HG03159 (cell line): ENCODE results near the gene PRRG4.
A peak's percentile ranks its signal among the peaks of the same experiment; 100 is the strongest.
"Not testable (repeated sequence)": the region's sequence is repeated elsewhere in the genome, so short reads cannot be mapped to it uniquely, and the experiment has no call there.

Experiments
- ATAC-seq: cut with Tn5 transposase; IDR thresholded peaks from one replicate; pipeline ENCODE4 v1.9.1; 2021; ENCODE audit warnings: mild to moderate bottlenecking, moderate library complexity; ENCODE audit not compliant: unreplicated experiment

The PRRG4 gene

DNA sequence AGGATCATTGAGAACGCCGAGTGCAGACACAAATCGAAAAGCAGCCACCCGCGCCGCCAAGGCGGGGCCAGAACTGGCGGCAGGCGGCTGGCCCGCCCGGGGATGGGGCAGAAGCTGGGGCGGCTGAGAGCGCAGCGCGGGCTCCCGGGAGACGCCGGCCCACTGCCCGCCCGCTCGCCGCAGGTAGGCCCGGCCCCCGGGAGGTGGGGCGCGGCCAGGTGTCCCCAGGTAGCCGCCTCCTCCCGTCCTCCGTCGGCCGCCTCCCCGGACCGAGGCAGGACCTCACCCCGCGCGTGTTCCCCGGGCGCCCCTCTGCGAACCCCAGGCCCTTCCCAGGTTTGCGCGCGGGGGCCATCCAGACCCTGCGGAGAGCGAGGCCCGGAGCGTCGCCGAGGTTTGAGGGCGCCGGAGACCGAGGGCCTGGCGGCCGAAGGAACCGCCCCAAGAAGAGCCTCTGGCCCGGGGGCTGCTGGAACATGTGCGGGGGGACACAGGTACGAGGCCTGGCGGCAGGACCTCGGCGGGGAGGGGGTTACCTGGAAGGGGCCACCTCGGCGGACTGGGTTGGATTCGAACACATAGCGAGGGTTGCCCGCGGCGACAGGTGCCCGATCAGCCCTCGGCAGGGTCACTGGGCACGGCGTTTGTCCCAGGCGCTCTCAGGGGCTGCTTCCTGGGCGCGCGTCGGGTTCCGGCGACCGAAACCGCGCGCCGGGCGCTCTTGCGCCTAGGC lies at the start of gene PRRG4:
TSS of gene PRRG4 (plus strand) at position 248 of the 733 bp plus-strand sequence. CDS start 603 bp downstream, outside the sequence.
- ATAC-seq, result peak; percentile 71

DNA sequence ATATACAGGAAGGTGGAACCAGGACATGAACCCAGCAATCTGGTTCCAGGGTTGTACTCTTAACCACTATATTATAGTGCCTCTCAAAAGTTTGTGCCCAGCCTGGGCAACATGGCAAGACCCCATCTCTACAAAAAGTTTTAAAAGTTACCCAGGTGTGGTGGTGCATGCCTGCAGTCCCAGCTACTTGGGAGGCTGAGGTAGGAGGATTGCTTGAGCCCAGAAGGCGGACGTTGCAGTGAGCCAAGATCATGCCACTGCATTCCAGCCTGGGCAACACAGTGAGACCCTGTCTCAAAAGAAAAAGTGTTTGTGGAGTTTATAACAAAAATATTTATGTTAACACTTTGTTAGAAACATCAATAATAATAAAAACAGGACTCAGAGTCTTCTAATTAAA lies 48.9 kb upstream of the PRRG4 start:
- ATAC-seq, result not testable (repeated sequence)

DNA sequence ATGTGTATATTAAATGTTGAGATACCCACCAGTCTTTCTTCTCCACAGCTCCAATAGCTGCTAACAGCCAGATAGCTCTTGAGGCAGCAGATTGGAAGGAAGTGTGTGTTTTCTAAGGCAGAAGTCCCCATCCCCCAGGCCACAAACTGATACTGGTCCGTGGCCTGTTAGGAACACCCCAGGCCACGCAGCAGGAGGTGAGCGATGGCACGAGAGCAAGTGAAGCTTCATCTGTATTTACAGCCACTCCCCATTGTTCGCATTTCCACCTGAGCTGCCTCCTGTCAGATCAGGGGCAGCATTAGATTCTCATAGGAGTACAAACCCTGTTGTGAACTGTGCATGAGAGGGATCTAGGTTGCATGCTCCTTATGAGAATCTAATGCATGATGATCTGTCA lies 48.0 kb upstream of the PRRG4 start:
- ATAC-seq, result no peak

DNA sequence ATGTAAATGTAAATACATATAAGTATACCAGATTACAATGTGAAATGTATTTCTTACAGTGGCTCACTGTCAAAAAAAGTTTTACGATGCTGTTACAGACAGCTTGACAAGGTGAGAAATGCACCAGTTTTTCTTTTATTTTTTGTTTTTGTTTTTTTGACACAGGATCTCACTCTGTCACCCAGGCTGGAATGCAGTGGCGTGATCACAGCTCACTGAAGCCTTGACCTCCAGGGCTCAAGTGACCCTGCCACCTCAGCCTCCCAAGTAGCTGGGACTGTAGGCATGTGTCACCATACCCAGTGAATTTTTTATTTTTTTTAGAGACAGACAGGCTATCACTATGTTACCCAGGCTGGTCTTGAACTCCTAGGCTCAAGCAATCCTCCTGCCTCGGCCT lies 44.5 kb upstream of the PRRG4 start:
- ATAC-seq, result no peak

DNA sequence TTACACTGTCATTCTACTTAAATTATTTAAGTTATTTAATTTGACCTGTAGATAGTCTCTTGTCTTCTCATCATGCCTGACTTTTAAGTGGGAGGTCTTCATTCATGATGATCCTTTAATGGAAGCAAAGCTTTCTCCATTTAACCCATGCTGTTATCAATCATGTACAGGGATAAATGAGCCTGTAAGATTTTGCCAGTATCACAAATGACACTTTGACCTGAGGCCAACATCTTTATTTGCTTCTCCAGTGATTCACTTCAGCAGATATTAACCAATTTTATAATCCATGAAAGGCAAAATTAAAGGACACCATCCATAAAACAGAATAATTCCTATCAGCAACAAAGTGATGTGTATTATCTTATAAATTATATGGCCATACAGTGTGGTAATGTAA lies 42.9 kb upstream of the PRRG4 start:
- ATAC-seq, result no peak

- ATAC-seq, result no peak
These were observed 38.8 kb upstream of the PRRG4 start for GRCh38 chr11:32790916-32791315.

- no peak for ATAC-seq
These were observed 37.4 kb upstream of the PRRG4 start for GRCh38 chr11:32792111-32792947.

GRCh38 chr11:32792948-32793475 lies 36.7 kb upstream of the PRRG4 start:
- ATAC-seq, result peak; percentile 79

GRCh38 chr11:32794439-32794838 lies 35.3 kb upstream of the PRRG4 start, which contains the start of gene CCDC73:
TSS of gene CCDC73 (minus strand) at chr11:32794662. CDS start at chr11:32760243, 34,419 bp downstream.
- ATAC-seq, result no peak

GRCh38 chr11:32796425-32796824 lies 33.3 kb upstream of the PRRG4 start:
- ATAC-seq, result no peak

DNA sequence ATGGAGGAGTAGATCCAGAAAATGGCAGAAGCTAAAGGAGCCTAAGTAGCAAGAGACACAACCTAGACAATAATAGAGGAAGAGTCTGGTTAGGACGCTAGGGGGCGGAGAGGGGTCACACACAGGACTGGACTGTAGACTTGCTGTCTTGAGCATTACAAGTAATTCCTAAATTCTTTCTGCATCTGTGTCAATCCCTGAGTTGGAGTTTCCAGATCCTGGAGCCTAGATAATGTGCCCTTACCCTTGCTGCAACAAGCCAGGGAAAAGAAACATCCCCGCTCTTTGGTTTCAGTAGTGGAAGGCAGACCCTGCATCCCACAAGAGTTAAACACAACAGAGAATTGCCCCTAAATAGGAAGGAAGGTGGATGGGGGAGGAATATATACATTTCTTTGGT lies 20.4 kb upstream of the PRRG4 start:
- peak; percentile 99 for ATAC-seq

GRCh38 chr11:32817181-32817851 lies 12.4 kb upstream of the PRRG4 start:
- ATAC-seq, result no peak

GRCh38 chr11:32817852-32818183 lies 11.9 kb upstream of the PRRG4 start:
- no peak for ATAC-seq

DNA sequence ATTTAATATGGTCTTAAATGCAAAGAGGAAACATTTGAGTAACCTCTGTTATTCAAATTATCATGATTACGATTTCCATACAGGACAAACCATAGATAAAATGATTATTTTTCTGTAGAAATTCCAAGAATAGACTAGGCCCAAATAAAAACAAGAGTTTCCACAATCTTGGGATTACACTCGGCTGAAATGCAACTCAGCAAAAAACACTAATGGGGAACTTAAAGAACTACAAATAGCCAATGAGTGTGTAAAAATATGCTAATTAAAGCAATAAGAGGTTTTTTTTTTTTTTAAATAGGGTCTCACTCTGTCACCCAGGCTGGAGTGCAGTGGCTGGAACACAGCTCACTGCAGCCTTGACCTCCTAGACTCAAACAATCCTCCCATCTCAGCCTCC lies 10.5 kb upstream of the PRRG4 start:
- no peak for ATAC-seq

- no peak for ATAC-seq
These were observed 9.2 kb upstream of the PRRG4 start for GRCh38 chr11:32820497-32820896.

GRCh38 chr11:32821517-32821916 lies 8.2 kb upstream of the PRRG4 start:
- no peak for ATAC-seq

GRCh38 chr11:32821917-32822560 lies 7.7 kb upstream of the PRRG4 start:
- ATAC-seq, result no peak

DNA sequence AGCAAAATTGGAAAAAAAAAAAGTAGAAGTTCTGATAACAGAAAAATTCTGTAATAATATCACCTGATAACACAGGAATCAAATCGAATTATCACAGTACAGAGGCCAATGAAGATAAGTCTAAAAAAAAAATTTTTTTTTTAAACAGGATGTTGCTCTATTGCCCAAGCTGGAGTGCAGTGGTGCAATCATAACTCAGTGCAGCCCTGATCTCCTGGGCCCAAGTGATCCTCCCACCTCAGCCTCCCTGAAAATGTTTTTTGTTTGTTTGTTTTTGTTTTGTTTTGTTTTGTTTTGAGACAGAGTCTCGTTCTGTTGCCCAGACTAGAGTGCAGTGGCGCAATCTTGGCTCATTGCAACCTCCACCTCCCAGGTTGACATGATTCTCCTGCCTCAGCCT lies 6.1 kb upstream of the PRRG4 start:
- ATAC-seq, result not testable (repeated sequence)

- no peak for ATAC-seq
These were observed 3.6 kb upstream of the PRRG4 start for GRCh38 chr11:32826113-32826512.

DNA sequence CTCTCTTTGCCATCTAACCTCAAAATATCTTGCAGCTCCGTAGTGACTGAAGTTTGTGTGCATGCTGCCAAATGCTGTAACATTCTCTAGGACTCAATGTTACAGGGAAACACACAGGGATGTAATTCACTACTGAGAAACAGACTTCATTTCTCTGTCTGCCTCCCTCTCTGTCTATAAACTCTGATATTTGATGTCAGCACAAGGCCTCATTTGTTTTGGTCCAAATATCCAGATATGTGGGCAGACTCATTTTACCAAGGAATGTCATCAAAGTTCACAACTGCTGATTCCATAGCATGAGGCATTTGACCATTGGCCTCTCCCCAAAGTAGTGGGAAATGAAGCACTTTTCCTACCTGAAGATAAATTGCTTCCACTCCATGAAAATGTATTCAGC lies 2.5 kb upstream of the PRRG4 start:
- no peak for ATAC-seq

DNA sequence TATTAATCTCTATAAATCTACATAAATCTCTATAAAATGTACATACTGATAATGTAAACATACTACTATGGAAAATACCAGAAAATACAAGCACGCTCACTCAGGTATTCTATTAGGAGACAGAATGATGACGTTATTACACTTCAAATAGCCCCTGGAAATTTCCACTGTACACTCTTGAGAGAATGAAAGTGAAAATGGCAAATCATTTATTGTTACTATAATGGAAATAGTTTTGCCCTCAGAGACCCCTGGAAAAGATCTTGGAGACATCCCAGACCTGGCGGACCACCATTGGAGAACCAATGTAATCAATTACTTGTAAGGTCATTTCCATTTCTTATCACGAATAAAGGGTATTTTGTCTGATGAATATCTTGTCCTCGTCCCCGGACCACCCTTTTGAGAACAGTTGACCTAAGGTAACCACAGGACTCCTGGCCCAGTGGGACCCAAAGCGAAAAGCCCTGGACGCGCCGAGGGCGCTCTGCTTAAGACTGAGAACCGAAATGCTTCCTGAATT lies 509 bp upstream of the PRRG4 start:
- ATAC-seq, result peak; percentile 62
